GM18868 (cell line): Measurements from ENCODE around the gene PXDN.

Experiments used
- ATAC-seq: cut with Tn5 transposase; IDR thresholded peaks from one replicate; pipeline ENCODE4 v1.9.1; 2021; ENCODE audit warnings: mild to moderate bottlenecking, moderate library complexity; ENCODE audit not compliant: unreplicated experiment

The PXDN gene

DNA sequence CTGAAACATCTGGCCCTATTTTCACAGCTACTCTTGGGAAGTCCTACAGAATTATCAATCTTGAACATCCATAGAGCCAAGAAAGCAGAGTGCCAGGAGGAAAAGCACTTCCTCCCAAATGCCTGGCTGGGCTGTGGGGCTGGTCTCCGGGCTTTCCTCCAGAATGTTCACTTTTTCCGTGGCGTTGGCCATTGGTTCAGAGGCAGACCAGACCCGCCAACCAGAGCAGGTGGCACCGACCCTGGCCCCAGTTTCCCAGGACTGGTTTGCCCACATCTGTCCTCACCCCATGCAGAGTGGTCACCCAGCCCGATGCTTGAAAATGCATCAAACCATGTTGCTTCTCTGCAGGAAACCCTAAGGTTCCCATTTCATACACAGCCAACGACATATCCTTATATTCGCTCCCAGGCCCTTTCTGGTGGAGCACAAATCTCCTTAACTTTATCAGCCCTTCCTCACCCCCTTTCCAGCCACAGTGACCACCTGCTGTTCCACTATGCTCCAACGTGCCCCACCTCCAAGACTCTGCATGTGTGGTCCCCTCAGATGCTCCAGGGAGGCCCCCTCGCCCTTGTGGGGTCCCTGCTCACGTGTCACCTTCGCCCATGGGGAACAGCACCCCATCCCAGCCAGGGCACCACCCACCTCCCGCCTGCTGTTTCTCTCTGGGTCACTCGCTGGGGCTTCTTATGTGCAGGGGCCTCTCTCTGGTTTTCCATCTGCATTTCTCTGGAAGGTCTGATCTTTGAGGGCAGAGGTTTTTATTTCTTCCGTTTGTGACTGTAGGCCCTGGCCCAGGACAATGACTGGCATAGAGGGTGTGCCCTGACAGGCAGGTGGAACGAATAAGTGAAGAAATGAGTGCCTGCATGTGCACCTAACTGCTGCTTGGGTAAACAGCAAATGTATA lies 92.9 kb downstream of the PXDN start:
- ATAC-seq = no peak

DNA sequence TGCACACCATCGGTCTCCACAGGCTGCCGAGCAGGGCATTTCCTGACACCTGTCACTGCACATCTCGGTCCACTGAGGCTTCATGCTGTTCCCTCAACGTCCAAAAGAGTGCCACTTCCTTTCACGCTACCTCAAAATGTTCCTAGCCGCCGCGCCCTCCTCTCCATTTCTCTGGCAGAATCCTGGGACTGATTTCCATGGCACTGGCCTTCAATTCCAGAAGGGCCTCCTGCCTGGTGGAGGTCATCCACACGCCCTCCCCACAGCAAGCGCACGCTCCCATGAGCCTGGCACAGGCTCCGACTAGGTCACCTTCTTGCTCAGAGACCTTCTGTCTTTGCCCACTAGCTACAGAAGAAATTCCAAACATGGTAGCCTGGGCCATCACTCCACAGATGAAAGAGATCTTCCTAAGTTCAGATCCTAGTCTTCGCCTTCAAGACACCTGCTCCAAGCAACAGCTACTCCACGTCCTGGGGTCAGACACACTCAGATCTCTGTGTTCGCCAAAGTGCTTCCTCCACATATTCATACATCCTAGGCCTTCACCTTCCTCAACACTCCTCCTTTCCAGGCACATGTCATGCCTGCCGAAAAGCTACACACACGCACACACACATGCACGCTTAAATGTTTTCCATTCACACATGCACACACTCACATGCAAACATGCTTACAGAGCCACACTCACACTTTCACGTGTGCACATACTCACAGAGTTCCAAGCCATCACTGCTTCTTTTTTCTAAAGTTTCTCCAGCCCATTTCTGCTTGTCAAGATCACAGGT lies 94.0 kb downstream of the PXDN start:
- no peak for ATAC-seq

DNA sequence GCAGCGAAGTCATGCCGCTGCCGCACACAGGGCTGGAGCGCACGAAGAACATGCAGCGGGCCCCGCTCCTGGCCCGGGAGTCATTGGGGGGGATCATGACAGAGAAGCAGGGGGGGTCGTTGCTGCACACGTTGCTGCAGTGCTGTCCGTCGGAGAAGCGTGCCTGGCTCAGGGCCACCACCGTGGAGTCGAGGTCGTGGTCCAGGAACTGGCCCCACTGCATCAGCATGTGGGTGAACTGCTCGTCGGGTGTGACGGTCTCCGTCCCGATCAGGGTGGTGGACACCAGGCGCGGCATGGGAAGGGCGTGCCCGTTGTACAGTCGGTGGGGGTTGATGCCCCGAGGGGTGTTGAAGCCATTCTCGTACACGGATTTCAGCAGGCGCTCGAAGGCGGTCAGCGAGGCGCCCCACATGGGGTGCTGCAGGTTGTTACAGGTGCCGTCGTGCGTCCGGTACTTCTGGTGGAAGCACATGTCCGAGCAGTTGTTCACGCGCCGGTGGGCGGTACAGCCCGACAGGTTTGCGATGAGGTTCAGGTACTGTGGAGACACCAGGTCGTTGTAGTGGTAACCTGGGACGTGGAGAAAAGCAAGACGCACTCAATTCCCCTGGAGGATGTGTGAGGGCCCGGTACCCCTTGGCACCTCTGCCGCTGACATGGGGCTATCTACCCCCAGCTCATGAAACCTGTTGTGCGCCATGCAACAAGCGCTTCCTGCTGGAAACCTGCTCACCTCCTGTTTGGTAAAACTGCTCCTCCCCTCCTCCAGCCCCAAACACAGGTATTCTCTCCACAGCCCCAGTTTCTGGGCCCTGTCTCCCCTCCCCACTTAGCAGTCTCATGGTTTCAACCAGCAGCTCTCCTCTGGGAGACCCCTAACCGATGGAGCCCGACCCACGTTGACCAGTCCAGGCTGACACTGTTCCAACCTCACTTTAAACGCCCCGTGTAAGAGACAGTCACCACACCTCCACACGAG lies 94.9 kb downstream of the PXDN start:
- ATAC-seq = no peak

DNA sequence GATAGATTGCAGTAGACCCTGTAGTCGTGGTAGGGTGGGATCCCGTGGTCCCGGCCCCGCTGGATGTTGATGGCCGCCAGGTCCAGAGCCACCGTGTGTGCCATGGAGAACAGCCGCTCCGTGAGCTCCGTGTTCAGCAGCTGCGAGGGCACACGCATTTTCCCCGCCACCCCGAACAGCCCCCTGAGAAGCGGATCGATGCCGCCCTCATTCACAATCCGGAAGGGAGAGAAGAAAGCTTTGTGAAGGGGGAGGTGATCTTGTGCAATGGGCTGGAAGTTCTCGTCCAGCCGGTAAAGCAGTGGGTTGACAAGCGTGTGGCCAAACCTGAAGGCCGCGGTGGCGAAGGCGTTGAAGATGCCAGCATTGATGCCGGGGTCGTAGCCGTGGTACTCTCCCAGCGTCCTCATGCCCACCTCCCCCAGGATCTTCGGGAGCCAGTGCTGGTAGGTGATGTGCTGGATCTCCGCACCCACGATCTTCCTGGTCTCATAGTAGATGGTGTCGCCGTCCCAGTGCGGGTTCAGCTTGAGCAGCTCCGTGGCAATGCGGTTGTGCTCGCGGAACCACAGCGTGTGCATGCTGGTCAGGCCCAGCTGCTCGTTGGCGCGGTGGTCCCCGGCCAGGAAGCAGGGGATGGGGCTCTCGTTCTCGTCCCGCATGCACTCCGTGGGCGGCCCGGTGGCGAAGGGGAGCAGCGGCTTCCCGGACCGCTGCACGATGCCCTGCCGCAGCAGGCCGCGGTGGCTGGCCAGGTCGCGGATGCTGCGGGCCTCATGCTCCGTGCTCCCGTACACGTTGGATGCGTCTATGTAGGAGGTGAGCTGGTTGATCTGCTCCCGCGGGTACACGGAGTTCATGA lies 95.8 kb downstream of the PXDN start:
- no peak for ATAC-seq

DNA sequence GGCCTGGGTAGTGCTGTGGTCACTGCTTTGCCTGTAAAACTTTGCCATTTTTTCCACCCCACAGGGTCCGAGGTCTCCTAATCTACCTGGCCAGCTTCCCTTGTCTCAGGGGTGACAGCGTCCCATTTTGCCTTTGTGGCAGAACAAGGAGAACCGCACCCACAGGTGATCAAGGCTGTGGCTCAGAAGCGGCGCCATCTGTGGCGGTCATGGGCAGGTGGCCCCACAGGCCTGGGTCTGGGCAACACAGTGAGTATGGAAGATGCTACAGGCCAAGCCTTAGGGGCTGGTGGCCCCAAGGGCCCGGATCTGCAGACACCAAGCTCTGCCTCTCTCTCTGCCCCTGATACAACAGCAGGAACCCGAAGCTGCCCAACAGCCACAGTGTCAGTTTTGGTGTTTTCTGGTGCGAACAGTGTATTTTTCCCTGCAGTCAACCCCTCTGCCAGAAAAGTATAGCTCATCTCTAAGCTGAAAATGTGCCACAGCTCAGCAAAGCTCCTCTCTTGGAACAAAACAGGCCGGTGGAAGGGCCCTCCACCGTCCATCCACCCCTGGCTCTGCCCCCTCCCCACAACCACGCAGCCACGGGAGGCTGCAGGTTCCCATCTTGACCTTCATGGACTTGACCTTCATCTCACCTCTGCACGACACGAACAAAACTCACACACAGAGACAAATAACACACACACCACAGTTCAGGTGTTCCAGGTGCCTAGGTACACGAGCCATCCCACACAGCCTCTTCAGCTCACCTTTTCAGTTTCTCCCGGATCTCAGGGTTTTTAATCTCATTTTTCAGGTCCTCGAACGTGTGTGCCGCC lies 96.7 kb downstream of the PXDN start:
- no peak for ATAC-seq

DNA sequence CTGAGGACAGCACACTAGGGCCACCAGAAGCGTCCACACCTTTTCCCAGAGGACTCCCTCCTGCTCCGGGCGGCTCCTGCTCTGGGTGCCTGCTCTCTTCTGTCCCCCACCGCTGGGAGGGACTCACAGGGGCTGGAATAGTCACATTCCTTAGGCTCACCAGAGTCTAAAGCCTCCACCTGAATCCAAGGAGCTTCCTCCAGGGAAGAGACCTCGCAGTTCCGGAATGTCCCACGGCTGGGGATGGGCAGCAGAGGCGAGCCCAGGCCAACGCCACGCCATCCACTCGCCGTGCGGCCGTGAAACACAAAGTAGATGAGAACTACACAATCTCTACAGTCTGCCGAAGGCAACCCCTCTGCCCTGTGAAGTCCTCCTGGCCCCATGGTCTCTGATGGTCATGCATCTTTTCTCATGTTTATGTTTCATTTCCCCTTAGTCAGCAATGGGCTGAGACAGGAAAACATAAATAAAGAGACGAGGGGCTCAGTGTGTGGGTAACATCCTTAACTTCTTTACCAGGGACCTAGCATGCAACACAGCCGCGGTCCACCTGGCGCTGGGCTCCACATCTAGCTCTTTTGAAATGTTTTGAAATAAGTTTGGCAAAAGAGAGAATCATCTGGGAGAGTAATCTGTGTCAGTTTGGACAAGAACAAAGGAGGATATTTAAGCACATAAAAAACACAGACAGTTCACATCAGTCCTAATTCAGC lies 98.4 kb downstream of the PXDN start:
- no peak for ATAC-seq

DNA sequence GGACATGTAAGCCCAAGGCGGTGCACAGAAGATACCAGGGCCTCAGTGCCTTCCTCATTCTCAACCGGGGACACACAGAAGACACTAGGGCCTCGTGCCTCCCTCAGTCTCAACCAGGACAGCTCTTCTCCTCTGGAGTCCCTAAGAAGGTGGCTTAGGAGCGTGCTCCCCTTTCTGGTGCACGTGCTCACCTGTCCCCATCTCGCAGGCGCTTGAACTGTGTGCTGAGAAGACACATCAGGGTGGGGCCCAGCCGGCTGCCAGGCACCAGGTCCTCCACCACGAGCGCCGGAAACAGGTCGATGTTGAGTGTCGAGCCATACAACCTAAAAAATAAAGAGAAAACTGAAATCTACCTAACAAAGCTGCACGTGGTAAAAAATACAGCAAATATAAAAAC lies 99.9 kb downstream of the PXDN start:
- no peak for ATAC-seq

DNA sequence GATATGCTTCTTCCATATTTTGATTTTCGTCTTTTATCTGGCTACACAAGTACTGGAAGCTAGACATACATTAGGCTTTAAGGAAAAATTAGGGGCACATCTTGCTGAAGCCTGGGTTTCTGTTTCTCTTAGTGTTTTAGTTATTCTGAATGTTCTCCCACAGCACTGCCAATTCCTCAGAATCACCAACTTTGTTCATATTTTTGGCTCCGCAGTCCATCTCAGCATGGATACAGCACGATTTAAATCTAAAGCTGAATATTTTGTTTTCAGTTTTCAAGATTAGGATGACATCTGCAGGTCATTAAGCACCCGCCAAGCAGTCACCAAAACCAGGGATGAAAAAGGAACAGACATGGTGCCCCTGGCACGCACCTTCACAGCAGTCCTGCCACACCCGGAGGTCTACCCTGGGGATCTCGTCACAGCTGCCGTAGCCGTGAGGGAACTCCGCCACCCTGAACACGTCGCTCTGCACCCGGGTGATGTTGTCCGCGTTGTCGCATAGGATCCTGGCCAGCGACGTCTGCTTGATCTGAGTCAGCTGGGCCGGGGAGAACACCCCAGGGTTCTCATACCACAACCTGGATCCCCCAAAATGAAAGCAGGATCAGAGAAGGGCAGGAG lies 101.2 kb downstream of the PXDN start:
- no peak for ATAC-seq

DNA sequence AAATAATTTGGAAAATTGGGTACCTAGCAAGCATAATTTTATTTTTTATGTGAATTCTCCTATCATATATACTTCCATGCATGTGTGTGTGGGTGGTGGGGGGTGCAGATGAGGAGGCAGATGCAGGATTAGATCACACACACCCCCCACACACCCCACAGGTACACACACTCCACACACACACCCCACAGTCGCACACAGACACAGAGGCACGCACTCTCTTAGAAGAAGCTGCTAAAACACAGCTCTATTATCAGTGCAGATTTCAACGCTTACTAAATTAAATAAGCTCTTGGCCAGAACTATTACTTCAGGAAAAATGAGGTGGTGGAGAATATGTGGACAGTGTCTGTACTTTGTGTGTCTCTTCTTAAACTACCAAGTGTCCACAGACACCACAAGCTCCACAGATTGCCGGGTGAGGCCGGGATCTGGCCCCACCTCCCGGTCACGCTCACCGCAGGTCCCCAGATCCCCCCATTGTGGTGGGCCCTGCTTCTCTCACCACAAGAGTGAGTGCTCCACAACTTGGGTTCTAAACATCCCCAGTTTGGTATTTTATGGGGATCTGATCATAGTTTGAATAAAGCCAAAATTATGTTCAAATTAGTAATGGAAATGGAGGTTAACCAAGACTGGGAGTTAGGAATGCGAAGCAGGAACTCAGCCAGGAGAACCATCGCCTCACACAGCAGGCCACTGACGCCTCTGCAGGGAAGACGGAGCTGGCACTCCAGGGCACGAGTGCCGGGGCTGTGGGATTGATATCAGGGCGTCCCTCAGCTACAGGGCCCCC lies 102.1 kb downstream of the PXDN start:
- no peak for ATAC-seq

DNA sequence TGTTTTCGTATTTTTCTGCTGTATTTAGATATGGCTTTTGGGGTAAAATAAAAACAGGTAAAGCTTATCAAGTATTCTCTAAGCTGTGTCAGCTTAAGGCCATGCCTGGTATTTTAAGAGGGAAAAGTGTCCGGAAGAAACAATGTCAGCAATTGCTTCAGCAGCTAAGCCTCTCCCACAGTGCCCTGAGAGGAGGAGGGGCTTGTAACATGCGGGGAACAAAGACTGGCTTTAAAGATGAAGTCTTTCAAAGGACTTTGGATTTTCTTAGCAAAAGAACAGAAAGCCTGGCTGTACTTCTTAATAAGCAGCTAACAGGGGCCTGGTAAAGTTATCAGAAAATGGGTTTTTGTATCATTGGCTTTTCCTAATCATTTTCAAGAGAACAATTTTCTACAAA lies 102.8 kb downstream of the PXDN start:
- no peak for ATAC-seq

DNA sequence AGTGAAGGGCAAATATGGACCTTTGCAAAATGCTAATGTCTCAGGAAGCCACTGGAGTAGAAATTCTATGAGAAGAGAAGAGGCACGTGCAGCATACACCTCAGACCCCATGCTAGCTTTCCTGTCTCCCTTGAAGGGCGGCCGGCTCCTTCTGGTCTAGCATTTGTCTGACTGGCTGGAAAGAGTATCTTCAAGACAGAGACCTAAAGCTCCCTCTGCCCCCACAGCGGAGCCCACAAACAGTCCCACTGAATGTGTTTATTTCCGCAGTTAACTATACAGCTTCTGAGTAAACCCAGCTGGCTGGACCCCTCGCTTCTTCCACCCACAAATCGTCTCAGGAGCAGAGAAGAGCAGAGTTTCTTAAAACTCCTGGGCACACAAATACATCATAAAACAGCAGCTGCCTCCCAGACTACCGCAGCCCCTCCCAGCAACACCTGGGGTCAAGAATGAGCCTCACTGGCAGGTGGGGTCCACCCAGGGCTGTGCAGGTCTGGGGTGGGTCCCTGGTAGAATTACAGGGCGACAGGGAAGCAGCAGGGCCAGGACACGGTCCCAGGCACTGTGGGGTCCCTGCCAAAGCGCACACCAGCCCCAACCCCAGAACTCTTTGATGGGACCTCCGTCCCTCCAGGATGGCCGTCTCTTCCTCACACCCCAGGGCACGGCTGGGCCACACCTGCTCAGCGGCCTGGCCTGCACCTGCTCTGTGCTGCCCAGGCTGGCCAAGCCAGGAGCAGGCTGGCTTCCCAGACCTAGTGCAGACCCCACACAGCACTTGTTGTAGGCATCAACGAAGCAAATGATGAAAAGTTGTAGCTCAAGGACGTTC lies 103.8 kb downstream of the PXDN start:
- ATAC-seq = no peak

DNA sequence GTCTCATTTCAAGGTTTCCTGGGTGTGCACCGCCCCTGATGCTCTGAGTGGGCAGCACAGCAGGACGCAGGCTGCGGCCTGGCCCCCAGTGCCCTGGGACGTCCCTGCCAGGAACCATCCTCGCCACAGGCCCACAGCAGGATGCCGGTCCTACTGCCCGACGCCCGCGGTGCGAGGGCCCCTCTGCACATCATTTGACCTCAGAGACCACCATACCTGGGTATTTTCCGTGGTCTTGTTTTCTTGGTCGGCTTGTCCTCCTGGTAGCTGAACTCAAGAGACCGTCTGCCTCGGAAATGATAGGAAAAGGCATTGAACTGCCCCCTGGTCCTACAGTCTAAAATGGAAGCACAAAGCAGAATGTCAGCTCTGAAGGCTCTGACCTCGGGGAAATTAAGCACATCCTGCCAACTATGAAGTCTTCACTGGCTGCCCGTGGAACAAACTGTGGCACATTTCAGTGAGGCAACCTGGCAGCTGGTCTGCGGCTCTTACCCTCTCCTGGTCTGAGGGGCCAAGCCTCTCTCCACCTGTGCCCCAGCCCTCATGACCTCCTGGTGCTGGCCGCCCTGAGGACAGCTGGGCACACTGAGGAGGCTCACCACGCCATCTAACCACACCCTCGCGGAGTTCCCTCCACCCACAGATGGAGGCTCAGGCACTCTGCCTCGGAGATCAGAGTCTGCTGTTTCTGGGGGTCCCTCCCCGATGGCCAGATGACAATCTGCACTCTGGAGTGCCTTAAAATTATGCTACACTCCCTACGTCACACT lies 105.0 kb downstream of the PXDN start:
- no peak for ATAC-seq

DNA sequence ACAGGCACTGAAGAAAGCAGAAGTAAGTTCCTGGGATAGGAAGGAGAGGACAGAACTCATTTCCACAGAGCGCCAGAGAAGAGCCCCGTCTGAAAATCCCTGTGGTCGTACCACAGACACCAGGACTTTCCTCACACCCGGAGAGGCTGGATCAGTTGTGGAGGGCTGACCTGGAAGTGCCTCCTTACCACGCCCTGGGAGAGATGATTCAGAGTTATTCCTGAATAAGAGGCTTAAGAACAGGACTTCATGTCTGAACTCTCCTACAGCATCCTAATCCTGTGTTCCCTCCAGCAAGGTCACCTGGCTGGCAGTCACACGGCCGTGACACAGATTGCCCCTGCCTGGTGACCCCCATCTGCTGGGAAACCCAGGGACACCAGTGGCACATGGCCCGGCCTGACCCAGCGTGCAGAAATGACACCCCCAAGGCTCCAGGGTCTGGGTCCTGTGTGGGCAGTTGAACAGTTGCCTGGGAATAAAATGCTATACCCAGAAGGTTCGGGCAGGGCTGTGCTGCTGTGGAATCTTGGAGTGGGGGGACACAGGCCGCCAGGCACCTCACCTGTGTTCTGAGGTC lies 105.9 kb downstream of the PXDN start:
- no peak for ATAC-seq

DNA sequence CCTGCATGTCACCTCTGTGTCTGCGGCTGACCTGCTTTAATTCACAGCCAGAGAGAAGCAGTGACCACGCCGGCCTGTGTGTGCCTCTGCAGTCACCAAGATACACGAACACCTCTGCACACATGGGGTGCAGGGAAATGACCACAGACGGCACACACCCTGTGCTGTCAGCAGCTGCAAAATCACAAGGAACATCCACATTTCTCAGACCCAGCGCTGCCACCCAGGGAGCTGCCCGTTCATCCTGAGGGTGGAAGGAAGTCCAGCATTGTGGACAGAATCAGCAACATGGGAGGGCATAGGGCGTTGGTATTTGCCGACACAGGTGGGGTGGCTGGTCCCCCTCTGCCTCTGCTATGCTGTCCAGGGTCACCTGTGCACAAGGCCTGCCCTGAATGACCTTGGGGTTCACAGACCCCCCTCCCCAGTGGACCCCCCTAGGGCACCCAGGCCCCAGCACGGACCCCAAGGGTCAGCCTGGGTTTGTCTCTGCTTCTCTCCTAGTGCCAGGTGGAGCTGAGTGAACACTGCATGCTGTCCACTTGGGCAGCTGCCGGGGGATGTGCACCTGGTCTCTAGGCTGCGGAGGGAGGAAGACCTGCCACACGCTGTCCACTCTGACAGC lies 107.4 kb downstream of the PXDN start:
- no peak for ATAC-seq

DNA sequence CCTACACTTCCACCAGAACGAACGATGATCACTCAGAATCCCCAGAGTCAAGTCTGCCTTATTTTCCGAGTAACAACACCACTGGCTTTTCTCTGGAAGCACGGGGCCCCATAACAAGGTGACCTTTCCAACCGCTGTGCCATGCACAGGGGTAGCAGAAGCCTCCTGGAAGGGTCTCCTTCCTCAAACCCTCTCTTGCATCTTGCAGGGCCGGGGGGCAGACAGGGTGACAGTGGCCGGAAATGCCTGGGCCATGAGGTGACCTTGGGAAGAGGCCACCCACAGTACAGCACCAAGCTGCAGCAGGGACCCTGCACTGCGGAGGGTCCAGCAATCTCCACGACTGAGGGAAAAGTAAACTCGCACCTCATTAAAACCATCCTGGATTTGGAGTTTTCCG lies 108.5 kb downstream of the PXDN start:
- ATAC-seq = no peak
